ENCODE data around the gene RAD21L1.

The RAD21L1 gene

GRCh38 chr20:1272368-1273100 lies 46.7 kb downstream of the RAD21L1 start:
- DNase-seq (ENCODE audit: low read depth in 2 of 2): no peak

DNA sequence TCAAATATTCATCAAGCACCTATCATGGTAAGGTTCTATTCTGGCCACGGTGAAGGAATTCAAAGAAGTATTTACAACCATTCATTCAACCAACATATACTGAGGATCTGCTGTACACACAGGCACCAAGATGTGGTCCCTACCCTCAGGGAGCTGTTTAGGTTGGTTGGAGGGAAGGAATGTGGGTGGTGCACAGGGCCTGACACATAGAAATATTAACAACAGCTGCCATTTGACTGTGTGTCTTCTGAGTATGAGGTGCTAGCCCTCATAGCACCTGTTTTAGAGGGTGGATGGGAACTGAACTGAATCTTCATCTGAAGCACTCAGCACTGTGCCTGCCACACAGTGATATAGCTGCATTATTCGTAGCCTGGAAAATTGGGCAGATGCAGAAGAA lies 47.5 kb downstream of the RAD21L1 start:
- no peak for DNase-seq (ENCODE audit: low read depth in 2 of 2)

- no peak for DNase-seq (ENCODE audit: low read depth in 2 of 2)
Observed at GRCh38 chr20:1274485-1275311, 48.9 kb downstream of the RAD21L1 start.

DNA sequence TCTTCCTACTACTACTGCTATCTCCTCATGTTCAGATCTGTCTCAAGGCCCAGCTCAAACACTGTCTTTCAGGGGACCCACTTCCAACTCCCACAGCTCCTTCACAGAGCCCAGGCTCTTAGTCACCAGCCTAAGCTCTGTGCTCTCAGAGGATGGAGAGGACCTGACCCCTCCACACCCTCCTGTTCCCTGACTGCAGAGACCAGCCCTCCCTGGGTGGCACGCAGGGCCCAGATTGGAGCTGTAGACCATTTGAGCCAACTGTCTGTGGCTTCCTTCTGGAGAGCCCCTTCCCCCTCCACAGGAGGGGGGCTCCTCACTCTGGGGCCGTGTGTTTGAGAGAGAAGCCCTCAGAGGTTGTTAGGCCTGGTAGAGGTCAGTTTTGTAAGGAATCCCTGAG lies 50.1 kb downstream of the RAD21L1 start:
- no peak for DNase-seq (ENCODE audit: low read depth in 2 of 2)

DNA sequence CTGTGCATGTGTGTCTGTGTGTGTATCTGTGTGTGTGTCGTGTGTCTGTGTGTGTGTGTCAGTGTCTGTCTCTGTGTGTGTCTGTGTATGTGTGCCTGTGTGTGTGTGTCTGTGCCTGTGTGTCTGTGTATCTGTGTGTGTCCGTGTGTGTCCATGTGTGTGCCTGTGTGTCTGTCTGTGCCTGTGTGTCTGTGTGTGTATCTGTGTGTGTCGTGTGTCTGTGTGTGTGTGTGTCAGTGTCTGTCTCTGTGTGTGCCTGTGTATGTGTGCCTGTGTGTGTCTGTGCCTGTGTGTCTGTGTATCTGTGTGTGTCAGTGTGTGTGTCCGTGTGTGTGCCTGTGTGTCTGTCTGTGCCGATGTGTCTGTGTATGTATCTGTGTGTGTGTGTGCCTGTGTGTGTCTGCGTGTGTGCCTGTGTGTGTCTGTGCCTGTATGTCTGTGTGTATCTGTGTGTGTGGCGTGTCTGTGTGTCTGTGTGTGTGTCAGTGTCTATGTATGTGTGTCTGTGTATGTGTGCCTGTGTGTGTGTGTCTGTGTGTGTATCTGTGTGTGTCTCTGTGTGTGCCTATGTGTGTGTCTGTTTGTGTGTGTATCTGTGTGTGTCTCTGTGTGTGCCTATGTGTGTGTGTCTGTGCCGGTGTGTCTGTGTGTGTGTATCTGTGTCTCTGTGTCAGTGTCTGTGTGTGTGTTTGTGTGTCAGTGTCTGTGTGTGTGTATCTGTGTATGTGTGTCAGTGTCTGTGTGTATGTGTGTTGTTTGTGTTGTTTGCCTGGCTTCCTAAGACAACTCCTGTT lies 51.9 kb downstream of the RAD21L1 start:
- no peak for DNase-seq (ENCODE audit: low read depth in 2 of 2)

DNA sequence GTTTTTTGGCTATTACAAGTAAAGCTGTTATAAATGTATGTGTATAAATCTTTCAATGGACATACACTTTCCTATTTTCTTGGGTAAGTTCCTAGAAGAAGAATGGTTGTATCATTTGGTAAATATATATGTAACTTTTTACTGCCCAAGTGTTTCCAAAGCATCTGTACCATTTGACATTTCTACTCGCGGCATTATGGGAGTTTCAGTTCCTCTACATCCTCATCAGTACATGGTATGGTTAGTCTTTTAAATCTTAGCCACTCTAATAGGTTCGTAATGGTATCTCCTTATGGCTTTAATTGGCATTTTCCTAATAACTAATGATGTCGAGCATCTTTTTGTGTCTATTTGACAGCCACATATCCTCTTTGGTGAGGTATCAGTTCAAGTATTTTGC lies 53.1 kb downstream of the RAD21L1 start:
- no peak for DNase-seq (ENCODE audit: low read depth in 2 of 2)

GRCh38 chr20:1280195-1281102 lies 54.6 kb downstream of the RAD21L1 start:
- no peak for DNase-seq (ENCODE audit: low read depth in 2 of 2)

GRCh38 chr20:1281279-1282057 lies 55.6 kb downstream of the RAD21L1 start:
- no peak for DNase-seq (ENCODE audit: low read depth in 2 of 2)

GRCh38 chr20:1282966-1283365 lies 57.1 kb downstream of the RAD21L1 start:
- no peak for DNase-seq (ENCODE audit: low read depth in 2 of 2)

DNA sequence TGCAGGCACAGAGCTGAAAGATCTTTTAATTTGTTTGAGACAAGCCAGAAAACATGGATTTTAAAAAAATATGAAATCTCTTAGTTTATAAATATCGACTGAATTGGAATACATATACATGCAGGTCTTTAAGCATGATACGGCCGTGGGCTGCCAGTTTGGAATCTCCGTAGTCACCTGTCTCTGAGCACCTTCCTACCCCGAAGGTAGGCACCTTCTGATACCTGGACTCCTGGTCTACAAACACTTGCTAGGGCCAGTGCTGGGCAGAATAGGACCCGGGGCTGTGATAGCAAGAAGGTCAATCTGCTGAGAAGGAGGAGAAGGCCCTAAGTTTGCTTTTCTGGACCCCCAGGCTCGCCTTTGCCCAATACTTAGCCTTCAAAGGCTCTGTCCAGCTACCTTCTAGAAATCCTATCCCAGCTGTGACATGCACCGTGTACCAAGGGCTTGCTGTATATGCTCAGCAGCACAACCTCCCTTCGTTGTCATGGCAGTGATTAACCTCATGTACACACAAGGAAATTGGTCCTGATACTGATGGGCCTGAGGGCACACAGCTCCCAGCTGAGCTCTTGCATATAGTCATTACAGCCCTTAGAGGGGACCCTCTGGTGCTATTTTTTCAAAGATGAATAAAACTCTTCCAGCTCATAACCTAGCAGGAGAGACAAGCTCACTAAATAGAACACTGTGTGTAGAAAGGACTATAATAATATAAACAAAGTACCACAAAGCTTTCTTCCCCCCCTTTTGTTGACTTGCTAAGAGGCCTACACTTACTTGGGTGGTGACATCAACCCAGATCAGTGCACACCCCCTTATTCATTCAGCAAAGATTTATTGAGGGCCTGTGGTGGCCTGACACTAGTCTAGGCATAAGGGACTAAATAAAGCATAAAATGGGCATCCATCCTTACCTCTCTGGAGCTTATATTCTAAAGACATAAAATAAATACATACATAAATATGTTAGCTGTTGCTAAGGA lies 58.0 kb downstream of the RAD21L1 start:
- no peak for DNase-seq (ENCODE audit: low read depth in 2 of 2)

DNA sequence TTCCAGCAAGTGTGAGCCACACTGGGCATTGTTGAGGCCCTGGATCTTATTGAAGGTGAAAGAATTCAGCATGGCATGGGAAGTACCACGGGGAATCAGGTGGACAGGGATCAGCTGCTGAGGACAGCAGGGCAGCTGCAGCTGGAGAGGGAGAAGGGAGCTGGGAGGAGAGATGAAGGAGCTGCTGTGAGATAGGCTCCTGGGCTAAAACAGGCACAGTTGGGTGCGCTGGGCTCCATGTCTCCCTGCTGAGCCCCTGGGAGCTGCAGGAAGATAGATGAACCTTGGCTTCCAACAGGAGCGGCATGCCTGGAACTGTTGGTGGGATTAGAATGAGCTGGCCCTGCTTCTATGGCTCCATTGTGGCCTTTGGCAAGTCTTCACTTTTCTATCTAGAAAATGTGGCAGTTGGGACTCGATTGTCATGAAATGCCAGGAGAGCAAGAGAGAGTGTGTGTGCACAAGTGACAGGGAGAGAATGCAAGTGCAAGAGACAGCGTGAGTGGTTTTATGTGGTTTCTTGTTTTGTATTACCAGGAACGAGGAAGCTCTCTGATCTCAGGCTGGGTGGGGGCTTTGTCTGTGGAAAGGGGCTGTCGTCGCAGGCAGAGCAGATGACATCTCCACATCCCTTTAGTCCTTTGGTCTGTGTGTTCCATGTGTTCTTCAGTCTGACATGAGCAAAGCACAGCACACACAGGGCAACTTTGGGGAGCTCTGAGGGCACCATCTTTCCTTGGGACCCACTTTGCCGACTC lies 60.6 kb downstream of the RAD21L1 start:
- DNase-seq (ENCODE audit: low read depth in 2 of 2): no peak

- DNase-seq (ENCODE audit: low read depth in 2 of 2): no peak
Observed at GRCh38 chr20:1287306-1287705, 61.5 kb downstream of the RAD21L1 start.

GRCh38 chr20:1287787-1288569 lies 62.1 kb downstream of the RAD21L1 start:
- DNase-seq (ENCODE audit: low read depth in 2 of 2): no peak

- DNase-seq (ENCODE audit: low read depth in 2 of 2): no peak
Observed at GRCh38 chr20:1291191-1291741, 65.4 kb downstream of the RAD21L1 start.

- DNase-seq (ENCODE audit: low read depth in 2 of 2): no peak
Observed at GRCh38 chr20:1292620-1293019, 66.8 kb downstream of the RAD21L1 start.

GRCh38 chr20:1293641-1294379 lies 68.0 kb downstream of the RAD21L1 start:
- no peak for DNase-seq (ENCODE audit: low read depth in 2 of 2)

GRCh38 chr20:1294497-1294896 lies 68.7 kb downstream of the RAD21L1 start:
- DNase-seq (ENCODE audit: low read depth in 2 of 2): no peak

Measured in stimulated activated CD4-positive, alpha-beta T cell treated with anti-CD3 and anti-CD28 coated beads, Interleukin-1b, Interleukin-23, amount 100 ng/mL, for 4 hours (primary cell).